GM21619 (cell line): ENCODE measurements around the gene EBP.

Experiments used
- ATAC-seq: cut with Tn5 transposase; IDR thresholded peaks from one replicate; pipeline ENCODE4 v1.9.1; 2021; ENCODE audit not compliant: unreplicated experiment

Gene EBP

DNA sequence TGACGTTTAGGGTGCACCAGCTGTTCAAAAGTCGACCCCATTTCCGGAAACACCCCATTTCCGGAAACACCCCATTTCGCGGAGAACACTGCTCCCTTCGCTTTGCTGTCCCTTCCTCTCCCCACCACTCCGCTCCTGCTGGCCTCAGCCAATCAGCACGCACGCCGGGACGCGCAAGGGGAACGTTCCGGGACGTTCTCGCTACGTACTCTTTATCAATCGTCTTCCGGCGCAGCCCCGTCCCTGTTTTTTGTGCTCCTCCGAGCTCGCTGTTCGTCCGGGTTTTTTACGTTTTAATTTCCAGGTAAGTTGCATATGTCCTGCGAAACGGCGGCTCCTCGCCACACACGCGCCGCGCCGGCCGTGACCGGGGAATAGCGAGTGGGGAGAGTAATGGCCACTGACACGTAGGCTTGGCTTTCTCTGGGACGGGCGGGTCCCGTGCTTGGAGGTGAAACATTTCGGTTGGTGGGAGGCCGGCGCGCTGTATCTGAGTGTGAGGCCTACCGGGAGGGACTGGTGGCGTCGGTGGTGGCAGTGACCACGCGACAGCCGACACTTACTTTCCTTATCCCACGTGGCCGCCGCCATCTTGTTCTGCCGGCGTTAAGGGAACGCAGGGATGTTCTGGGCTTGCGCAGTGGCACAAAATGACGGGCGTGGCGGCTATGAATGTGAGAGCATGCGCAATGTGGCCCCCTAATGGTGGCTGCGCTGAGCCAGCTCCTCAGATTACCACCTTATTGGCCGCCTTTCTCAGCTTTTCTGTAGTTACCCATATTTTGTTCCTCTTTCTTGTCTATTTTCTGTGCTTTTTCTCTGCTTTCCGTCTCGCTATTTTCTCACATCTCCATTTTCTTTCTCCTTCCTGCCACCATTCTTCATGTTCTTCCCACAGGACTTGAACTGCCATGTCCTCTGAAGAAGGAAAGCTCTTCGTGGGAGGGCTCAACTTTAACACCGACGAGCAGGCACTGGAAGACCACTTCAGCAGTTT lies 53.0 kb downstream of the EBP start, which contains the start of gene RBM3:
RBM3 (plus strand) TSS at position 215 of the 997 bp plus-strand sequence; CDS start at position 912, 697 bp downstream.
- ATAC-seq = peak; percentile 90

DNA sequence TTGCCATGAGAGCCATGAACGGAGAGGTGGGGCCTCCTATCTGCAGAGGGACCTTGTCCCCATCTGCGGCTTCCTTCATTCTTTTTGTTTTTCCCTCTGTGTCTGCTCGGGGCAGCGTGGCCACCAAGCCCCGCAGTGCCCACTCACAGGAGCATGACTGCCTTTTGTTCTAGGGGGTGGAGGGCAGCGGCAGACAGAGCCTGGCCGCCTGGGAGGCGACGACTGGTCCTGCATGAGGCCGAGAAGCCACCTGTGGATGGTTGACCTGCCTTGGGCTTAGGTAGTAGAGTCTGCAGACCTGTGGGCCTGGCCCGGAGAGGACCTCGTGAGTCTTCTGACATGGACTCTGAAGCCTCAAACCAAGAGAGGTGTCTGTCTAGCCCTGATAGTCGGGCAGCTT lies 54.0 kb downstream of the EBP start:
- no peak for ATAC-seq

DNA sequence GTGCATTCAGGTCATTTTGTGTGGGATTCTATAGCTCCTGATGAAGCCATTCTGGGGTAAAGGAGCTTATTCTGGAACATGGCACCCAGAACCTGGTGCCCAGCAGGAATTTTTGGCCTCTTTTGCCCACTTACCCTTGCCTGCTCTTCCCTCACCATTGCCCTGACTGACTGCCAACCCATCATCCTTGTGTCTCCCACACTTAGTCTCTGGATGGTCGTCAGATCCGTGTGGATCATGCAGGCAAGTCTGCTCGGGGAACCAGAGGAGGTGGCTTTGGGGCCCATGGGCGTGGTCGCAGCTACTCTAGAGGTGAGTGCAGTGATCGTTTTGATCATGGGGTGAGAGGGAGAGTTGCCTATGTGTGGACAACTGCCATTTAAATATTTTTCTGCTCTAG lies 54.5 kb downstream of the EBP start:
- no peak for ATAC-seq
